Measurements from ENCODE around the gene GRPEL2. TPM values are rescaled to one million over a fixed set of nuclear protein-coding genes. Genes with fewer than 3 reads are reported as not detected.
A peak's percentile ranks its signal among the peaks of the same experiment; 100 is the strongest.
"Not testable (repeated sequence)": the region's sequence is repeated elsewhere in the genome, so short reads cannot be mapped to it uniquely, and the experiment has no call there.

Gene GRPEL2
- total and polyA plus RNA-seq, 4 donors, result 6.6 to 20.2 (median 16.0) TPM

DNA sequence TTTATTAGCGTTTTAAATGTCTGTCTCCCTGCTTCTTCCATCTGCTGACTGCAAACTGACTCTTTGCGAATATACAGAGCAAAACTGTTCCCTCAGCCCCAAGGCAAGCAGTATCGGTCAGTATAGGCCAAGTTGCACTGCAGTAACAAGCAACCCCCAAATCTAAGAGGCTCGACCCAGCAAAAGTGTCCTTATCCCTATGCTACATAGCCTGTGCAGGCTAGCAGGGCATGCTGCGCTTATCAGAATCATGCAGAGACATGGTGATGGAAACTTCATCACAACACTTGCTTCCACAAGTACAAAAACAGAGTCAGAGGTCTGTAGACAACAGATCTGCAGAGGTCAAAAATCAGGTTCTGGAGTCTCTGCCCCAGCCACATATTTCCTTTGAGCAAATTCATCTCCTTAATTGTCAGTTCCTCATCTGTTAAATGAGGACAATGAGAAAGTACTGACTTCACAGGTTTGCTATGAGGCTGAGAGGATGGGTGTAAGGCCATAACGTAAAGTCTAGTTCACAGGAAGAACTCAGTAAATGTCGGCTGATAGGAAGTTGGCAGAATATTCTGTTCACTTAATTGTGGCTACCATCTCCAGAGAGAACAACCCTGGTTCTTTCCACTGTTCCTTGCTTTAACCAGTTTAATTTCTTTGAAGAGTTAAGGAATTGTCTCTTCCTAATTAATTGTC, 43.3 kb downstream of the GRPEL2 start:
- Histone ChIP-seq H3K4me3 (no peak overlapping the region), H3K9ac (ENCODE audit: insufficient read depth in 1 of 2, low read length in 2 of 2) (no peak overlapping the region), H3K4me1 (ENCODE audit: control insufficient read depth in 5 of 5, insufficient read depth in 5 of 5, low read length in 5 of 5) (peaks cover under 1 to 50% (median 19%) of the 10 kb centered on the region in 5 donors), H3K36me3 (ENCODE audit: control insufficient read depth in 4 of 4, insufficient read depth in 4 of 4, low read length in 4 of 4) (no peaks in the 10 kb centered on the region), H3K9me3 (ENCODE audit: control insufficient read depth in 4 of 4, insufficient read depth in 3 of 4, low read length in 3 of 4) (no peaks in the 10 kb centered on the region), H3K27ac (ENCODE audit: low read depth in 1 of 2, low read length in 1 of 2) (peak overlapping the region in 1 of 2 donors; percentile 68), H3K27me3 (ENCODE audit: control insufficient read depth in 3 of 3, insufficient read depth in 3 of 3, low read length in 2 of 3) (no peaks in the 10 kb centered on the region)
- TF ChIP-seq, protein P1, sequence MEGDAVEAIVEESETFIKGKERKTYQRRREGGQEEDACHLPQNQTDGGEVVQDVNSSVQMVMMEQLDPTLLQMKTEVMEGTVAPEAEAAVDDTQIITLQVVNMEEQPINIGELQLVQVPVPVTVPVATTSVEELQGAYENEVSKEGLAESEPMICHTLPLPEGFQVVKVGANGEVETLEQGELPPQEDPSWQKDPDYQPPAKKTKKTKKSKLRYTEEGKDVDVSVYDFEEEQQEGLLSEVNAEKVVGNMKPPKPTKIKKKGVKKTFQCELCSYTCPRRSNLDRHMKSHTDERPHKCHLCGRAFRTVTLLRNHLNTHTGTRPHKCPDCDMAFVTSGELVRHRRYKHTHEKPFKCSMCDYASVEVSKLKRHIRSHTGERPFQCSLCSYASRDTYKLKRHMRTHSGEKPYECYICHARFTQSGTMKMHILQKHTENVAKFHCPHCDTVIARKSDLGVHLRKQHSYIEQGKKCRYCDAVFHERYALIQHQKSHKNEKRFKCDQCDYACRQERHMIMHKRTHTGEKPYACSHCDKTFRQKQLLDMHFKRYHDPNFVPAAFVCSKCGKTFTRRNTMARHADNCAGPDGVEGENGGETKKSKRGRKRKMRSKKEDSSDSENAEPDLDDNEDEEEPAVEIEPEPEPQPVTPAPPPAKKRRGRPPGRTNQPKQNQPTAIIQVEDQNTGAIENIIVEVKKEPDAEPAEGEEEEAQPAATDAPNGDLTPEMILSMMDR (IDR thresholded peaks at IDR 0.05; ENCODE audit: control extremely low read depth, extremely low read depth), result no peak
- no peak for DNase-seq
- WGBS, 2 donors, result 68 to 69% methylated on average over 7 of the region's 7 CpGs
- no peak for ATAC-seq (ENCODE audit: insufficient read depth, low FRiP score)

DNA sequence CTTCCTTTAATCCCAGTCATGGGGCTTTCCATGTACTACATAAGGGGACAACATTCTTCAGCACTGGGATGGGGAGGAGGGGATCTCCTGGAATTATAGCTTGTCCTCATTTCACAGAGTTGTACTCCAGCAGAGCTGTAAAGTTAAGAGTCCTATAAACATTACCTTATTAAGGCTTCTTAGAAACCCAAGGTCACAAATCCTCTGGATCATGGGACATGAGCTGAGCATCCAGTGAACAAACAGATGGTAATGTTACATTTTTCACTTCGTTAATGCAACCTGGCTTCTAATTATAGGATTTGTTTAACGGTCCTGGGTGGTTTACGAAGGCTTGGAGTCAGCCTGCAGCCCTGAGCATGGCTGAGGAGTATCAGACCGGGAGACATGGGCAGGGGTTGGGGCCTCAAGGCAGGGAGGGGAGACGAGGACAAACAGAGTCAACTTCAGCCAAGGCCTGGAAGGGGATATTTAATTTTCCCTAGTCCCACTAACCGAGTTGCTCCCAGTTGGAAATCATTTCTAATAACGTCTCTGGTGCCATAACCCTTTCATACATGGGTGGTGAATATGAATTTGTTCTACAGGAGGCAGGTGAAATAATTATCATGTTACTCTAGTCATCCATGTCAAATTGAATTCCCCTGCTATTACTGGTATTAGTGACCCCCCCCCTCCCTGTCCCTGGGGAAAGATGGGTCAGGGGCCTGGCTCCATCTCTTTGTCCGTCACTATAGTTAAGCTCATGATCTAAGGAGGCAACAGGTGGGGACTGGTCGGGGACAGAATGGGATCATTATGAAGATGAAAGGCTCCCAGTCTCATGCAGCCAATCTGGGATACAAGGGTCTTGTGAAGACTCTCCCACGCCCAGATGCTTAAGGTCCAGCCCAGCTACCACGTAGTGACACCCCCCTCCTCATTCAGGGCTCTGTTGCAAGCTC, 44.5 kb downstream of the GRPEL2 start:
- H3K9ac ChIP-seq (ENCODE audit: insufficient read depth in 1 of 2, low read length in 2 of 2), result no peak overlapping the region
- H3K27me3 ChIP-seq (ENCODE audit: control insufficient read depth in 3 of 3, insufficient read depth in 3 of 3, low read length in 2 of 3), result no peaks in the 10 kb centered on the region
- H3K27ac ChIP-seq (ENCODE audit: low read depth in 1 of 2, low read length in 1 of 2), result peak overlapping the region; percentile 4 to 28
- TF ChIP-seq, protein P1 (IDR thresholded peaks at IDR 0.05; ENCODE audit: control extremely low read depth, extremely low read depth), result no peak
- no peaks in the 10 kb centered on the region for H3K36me3 ChIP-seq (ENCODE audit: control insufficient read depth in 4 of 4, insufficient read depth in 4 of 4, low read length in 4 of 4)
- 85 to 88% methylated on average over 11 of the region's 11 CpGs for WGBS, 2 donors
- no peak overlapping the region for H3K4me3 ChIP-seq
- peaks cover 0 to 46% (median 22%) of the 10 kb centered on the region in 5 donors for H3K4me1 ChIP-seq (ENCODE audit: control insufficient read depth in 5 of 5, insufficient read depth in 5 of 5, low read length in 5 of 5)
- no peaks in the 10 kb centered on the region for H3K9me3 ChIP-seq (ENCODE audit: control insufficient read depth in 4 of 4, insufficient read depth in 3 of 4, low read length in 3 of 4)
- ATAC-seq (ENCODE audit: insufficient read depth, low FRiP score) (no peak), DNase-seq (no peak)

DNA sequence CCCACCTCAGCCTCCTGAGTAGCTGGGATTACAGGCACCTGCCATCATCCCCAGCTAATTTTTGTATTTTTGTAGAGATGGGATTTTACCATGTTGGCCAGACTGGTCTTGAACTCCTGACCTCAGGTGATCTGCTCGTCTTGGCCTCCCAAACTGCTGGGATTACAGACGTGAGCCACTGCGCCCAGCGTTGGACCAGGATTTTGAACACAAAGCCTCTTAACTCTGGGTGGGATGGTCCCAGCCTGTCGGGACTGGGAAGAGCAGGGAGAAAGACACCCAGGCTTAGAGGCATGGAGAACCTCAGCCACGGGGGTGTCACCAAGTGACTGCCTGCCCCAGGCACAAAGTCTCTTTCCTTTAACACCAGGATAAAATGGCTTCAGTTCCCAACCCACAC, 45.8 kb downstream of the GRPEL2 start:
- H3K4me1 ChIP-seq (ENCODE audit: control insufficient read depth in 5 of 5, insufficient read depth in 5 of 5, low read length in 5 of 5), result peaks cover 0 to 37% (median 18%) of the 10 kb centered on the region in 5 donors
- not testable (repeated sequence) for H3K9ac ChIP-seq (ENCODE audit: insufficient read depth in 1 of 2, low read length in 2 of 2); H3K4me3 ChIP-seq; ATAC-seq (ENCODE audit: insufficient read depth, low FRiP score); H3K27ac ChIP-seq (ENCODE audit: low read depth in 1 of 2, low read length in 1 of 2); H3K27me3 ChIP-seq (ENCODE audit: control insufficient read depth in 3 of 3, insufficient read depth in 3 of 3, low read length in 2 of 3); H3K36me3 ChIP-seq (ENCODE audit: control insufficient read depth in 4 of 4, insufficient read depth in 4 of 4, low read length in 4 of 4); DNase-seq; H3K9me3 ChIP-seq (ENCODE audit: control insufficient read depth in 4 of 4, insufficient read depth in 3 of 4, low read length in 3 of 4)
- WGBS, 2 donors, result 91 to 96% methylated on average over 6 of the region's 6 CpGs

DNA sequence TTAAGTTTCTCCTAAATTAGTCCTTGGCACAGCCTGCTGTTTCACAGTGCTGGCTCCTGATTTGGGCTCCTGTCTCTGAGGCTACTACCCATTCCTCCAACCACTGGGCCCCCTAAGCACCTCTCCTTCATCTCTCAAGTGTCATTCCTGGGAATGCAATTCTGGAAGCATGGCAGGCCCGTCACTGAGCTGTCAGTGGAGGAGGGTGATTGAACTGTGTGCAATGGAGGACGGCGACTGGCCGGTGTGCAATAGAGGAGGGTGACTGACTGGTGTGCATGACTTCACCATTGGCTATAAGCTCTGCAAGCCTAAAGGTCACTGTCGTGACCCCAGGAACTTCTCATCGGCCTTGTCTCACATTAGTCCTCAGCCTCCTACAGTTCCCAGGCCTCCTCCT, 46.2 kb downstream of the GRPEL2 start:
- H3K9ac ChIP-seq (ENCODE audit: insufficient read depth in 1 of 2, low read length in 2 of 2), result no peak overlapping the region
- no peaks in the 10 kb centered on the region for H3K27me3 ChIP-seq (ENCODE audit: control insufficient read depth in 3 of 3, insufficient read depth in 3 of 3, low read length in 2 of 3)
- H3K4me1 ChIP-seq (ENCODE audit: control insufficient read depth in 5 of 5, insufficient read depth in 5 of 5, low read length in 5 of 5), result peaks cover 0 to 33% (median 14%) of the 10 kb centered on the region in 5 donors
- no peak overlapping the region for H3K27ac ChIP-seq (ENCODE audit: low read depth in 1 of 2, low read length in 1 of 2)
- WGBS, 2 donors, result 78 to 91% methylated on average over 6 of the region's 6 CpGs
- ATAC-seq (ENCODE audit: insufficient read depth, low FRiP score), result no peak
- no peaks in the 10 kb centered on the region for H3K9me3 ChIP-seq (ENCODE audit: control insufficient read depth in 4 of 4, insufficient read depth in 3 of 4, low read length in 3 of 4)
- TF ChIP-seq, protein P1 (IDR thresholded peaks at IDR 0.05; ENCODE audit: control extremely low read depth, extremely low read depth), result no peak
- no peak overlapping the region for H3K4me3 ChIP-seq
- no peaks in the 10 kb centered on the region for H3K36me3 ChIP-seq (ENCODE audit: control insufficient read depth in 4 of 4, insufficient read depth in 4 of 4, low read length in 4 of 4)
- no peak for DNase-seq

Data from lung (tissue), 12 donors.